H9 (cell line): ENCODE data around the gene EDNRB. TPM values are rescaled to one million over a fixed set of nuclear protein-coding genes. Genes with fewer than 3 reads are reported as not detected.

Experiments used
- DNase-seq: peaks from one replicate; pipeline ENCODE4 v3.0.0-alpha.2; 2017
- H2AFZ ChIP-seq: one replicate; pipeline ENCODE4 v1.6.1; 2013; ENCODE audit warnings: mild to moderate bottlenecking, low read length, control low read depth, moderate library complexity
- H2AK5ac ChIP-seq: 2 replicates; pipeline ENCODE4 v1.6.1; 2013; ENCODE audit warnings: low read length, control low read depth, mixed read lengths; ENCODE audit not compliant: insufficient read length
- H2BK120ac ChIP-seq: one replicate; pipeline ENCODE4 v1.6.1; 2013; ENCODE audit warnings: low read depth, mild to moderate bottlenecking, low read length, control low read depth, inconsistent platforms; ENCODE audit not compliant: poor library complexity, severe bottlenecking
- H2BK12ac ChIP-seq: 2 replicates; pipeline ENCODE4 v1.6.1; 2013; ENCODE audit warnings: low read length, control low read depth, mixed read lengths, low read depth; ENCODE audit not compliant: insufficient read length
- H2BK15ac ChIP-seq: 2 replicates; pipeline ENCODE4 v1.6.1; 2013; ENCODE audit warnings: low read depth, low read length, control low read depth
- H2BK20ac ChIP-seq: one replicate; pipeline ENCODE4 v1.6.1; 2013; ENCODE audit warnings: low read depth, mild to moderate bottlenecking, low read length, control low read depth, inconsistent platforms; ENCODE audit not compliant: poor library complexity, severe bottlenecking
- H2BK5ac ChIP-seq: 2 replicates; pipeline ENCODE4 v1.6.1; 2013; ENCODE audit warnings: low read length, control low read depth, mixed read lengths; ENCODE audit not compliant: insufficient read length
- H3K14ac ChIP-seq: 2 replicates; pipeline ENCODE4 v1.6.1; 2013; ENCODE audit warnings: low read length, control low read depth; ENCODE audit not compliant: insufficient read depth
- H3K18ac ChIP-seq: 2 replicates; pipeline ENCODE4 v1.6.1; 2013; ENCODE audit warnings: low read depth, mild to moderate bottlenecking, mixed read lengths, low read length, control low read depth; ENCODE audit not compliant: insufficient read length
- H3K23ac ChIP-seq: 2 replicates; pipeline ENCODE4 v1.6.1; 2013; ENCODE audit warnings: low read length, control low read depth, mixed read lengths, low read depth; ENCODE audit not compliant: insufficient read length
- H3K23me2 ChIP-seq: 2 replicates; pipeline ENCODE4 v1.6.1; 2013; ENCODE audit warnings: low read depth, mild to moderate bottlenecking, mixed read lengths, low read length, control low read depth; ENCODE audit not compliant: insufficient read length, poor library complexity, severe bottlenecking
- H3K27ac ChIP-seq: 2 replicates; pipeline ENCODE4 v1.5.1; 2013; ENCODE audit warnings: low read length, control low read depth, mixed read lengths, low read depth; ENCODE audit not compliant: insufficient read length
- H3K27me3 ChIP-seq: 2 replicates; pipeline ENCODE4 v1.6.1; 2013; ENCODE audit warnings: low read length, control low read depth, inconsistent platforms; ENCODE audit not compliant: insufficient read depth
- H3K4ac ChIP-seq: 2 replicates; pipeline ENCODE4 v1.6.1; 2013; ENCODE audit warnings: low read depth, mild to moderate bottlenecking, control low read depth, inconsistent platforms, low read length, moderate library complexity
- H3K4me1 ChIP-seq: 2 replicates; pipeline ENCODE4 v1.6.1; 2013; ENCODE audit warnings: low read length, control low read depth, inconsistent platforms; ENCODE audit not compliant: insufficient read depth
- H3K4me2 ChIP-seq: 2 replicates; pipeline ENCODE4 v1.6.1; 2013; ENCODE audit warnings: low read length, control low read depth, mixed read lengths; ENCODE audit not compliant: insufficient read length, insufficient read depth
- H3K56ac ChIP-seq: 2 replicates; pipeline ENCODE4 v1.6.1; 2013; ENCODE audit warnings: low read depth, mild to moderate bottlenecking, mixed read lengths, low read length, control low read depth; ENCODE audit not compliant: insufficient read length
- H3K79me1 ChIP-seq: 2 replicates; pipeline ENCODE4 v1.6.1; 2013; ENCODE audit warnings: low read depth, mild to moderate bottlenecking, moderate library complexity, low read length, control low read depth, inconsistent platforms; ENCODE audit not compliant: insufficient read depth, poor library complexity, severe bottlenecking
- H3K79me2 ChIP-seq: 2 replicates; pipeline ENCODE4 v1.6.1; 2013; ENCODE audit warnings: low read length, control low read depth, inconsistent platforms; ENCODE audit not compliant: insufficient read depth
- H3K9ac ChIP-seq: 2 replicates; pipeline ENCODE4 v1.6.1; 2013; ENCODE audit warnings: low read length, control low read depth, mixed read lengths; ENCODE audit not compliant: insufficient read length; ENCODE audit errors: extremely low read depth
- H3K9me3 ChIP-seq: one replicate; pipeline ENCODE4 v1.6.1; 2013; ENCODE audit warnings: low read depth, low read length, inconsistent platforms; ENCODE audit not compliant: control insufficient read depth
- H3T11ph ChIP-seq: one replicate; pipeline ENCODE4 v1.6.1; 2013; ENCODE audit warnings: mild to moderate bottlenecking, low read length, control low read depth, inconsistent platforms
- H4K20me1 ChIP-seq: one replicate; pipeline ENCODE4 v1.6.1; 2013; ENCODE audit not compliant: control insufficient read depth, insufficient read length, insufficient read depth
- H4K5ac ChIP-seq: 2 replicates; pipeline ENCODE4 v1.6.1; 2013; ENCODE audit warnings: low read depth, mild to moderate bottlenecking, mixed read lengths, low read length, control low read depth; ENCODE audit not compliant: insufficient read length
- H4K8ac ChIP-seq: replicated peaks from 2 replicates; pipeline ENCODE4 v1.6.1; 2013; ENCODE audit warnings: low read length, control low read depth, mixed read lengths, low read depth; ENCODE audit not compliant: insufficient read length
- H4K91ac ChIP-seq: 2 replicates; pipeline ENCODE4 v1.6.1; 2013; ENCODE audit warnings: low read depth, mild to moderate bottlenecking, moderate library complexity, mixed read lengths, low read length, control low read depth; ENCODE audit not compliant: insufficient read length
- H3K27ac Mint-ChIP-seq, 3 experiments: 2 replicates in 2 of 3; 3 replicates in 1 of 3; pipeline ENCODE4 v1.8.0; 2020 to 2021; ENCODE audit warnings: mixed read lengths in 3 of 3, mild to moderate bottlenecking in 1 of 3, moderate library complexity in 1 of 3
- H3K27me3 Mint-ChIP-seq: 2 replicates; pipeline ENCODE4 v1.8.0; 2021; ENCODE audit warnings: low read depth, mild to moderate bottlenecking, moderate library complexity, mixed read lengths
- H3K36me3 Mint-ChIP-seq, 3 experiments: 2 replicates in 2 of 3; 3 replicates in 1 of 3; pipeline ENCODE4 v1.8.0; 2020 to 2021; ENCODE audit warnings: low read depth in 3 of 3, mixed read lengths in 3 of 3; ENCODE audit not compliant: insufficient read depth in 1 of 3
- H3K4me1 Mint-ChIP-seq, 2 experiments: 2 replicates each; pipeline ENCODE4 v1.8.0; 2020; ENCODE audit warnings: mixed read lengths in 2 of 2
- H3K4me3 Mint-ChIP-seq, 2 experiments: 2 replicates in 1 of 2; 3 replicates in 1 of 2; pipeline ENCODE4 v1.8.0; 2020 to 2021; ENCODE audit warnings: mild to moderate bottlenecking in 2 of 2, mixed read lengths in 2 of 2, moderate library complexity in 1 of 2
- H3K9me3 Mint-ChIP-seq, 2 experiments: 2 replicates in 1 of 2; 3 replicates in 1 of 2; pipeline ENCODE4 v1.8.0; 2020; ENCODE audit warnings: mild to moderate bottlenecking in 2 of 2, mixed read lengths in 2 of 2, moderate library complexity in 1 of 2
- WGBS: extraction: QIAGEN DNeasy Blood & Tissue Kit; methylation state at CpG from one replicate; pipeline ENCODE4 v1.1.7; 2013; ENCODE audit warnings: missing lambda C conversion rate, low lambda C conversion rate, mixed read lengths; ENCODE audit not compliant: insufficient read length; ENCODE audit errors: extremely low coverage; 5-methylcytosine and 5-hydroxymethylcytosine counted together
- total RNA-seq: library from RNA; stranded (reverse); gene quantifications from 2 replicates; pipeline ENCODE4 v1.2.1, GENCODE V29; 2021
- TF ChIP-seq, protein P1 (sequence below): fragments of 200-600 bp; sonication (generic); conservative IDR thresholded peaks from 3 replicates; pipeline ENCODE4 v1.8.0; 2021; ENCODE audit warnings: antibody characterized with exemption, mild to moderate bottlenecking

EDNRB gene
- total RNA-seq, 1 experiment from 2014 or later, result 6.6 TPM

DNA sequence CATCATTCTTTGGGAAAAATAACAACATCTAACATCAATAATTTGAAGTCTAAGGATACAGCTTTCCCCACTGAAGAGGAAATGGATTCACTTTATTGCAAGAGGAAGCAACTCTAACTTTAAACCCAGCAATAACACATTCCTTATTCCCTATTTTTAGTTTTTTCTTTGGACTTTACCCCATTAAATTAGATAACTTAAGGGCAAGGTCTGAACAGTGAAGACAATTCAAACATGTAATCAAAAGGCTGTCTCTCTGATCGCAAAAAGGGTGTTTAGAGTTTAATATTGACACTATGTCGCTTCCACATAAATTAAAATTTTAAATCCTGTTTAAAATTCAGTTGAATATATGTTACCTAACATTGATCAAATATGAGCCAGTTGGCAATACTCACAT, 10.1 kb downstream of the EDNRB start:
- Mint-ChIP-seq H3K4me3 (no peak overlapping the region), H3K27ac (no peak overlapping the region), H3K27me3 (no peaks in the 10 kb centered on the region), H3K4me1 (no peaks in the 10 kb centered on the region), H3K9me3 (peaks cover 0 to 7% of the 10 kb centered on the region in 2 experiments; a peak in 1 of 5 replicates), H3K36me3 (peaks cover 0 to under 1% (median 0%) of the 10 kb centered on the region in 3 experiments; a peak in 2 of 7 replicates)
- Histone ChIP-seq H2BK120ac (no peak overlapping the region), H3K14ac (no peak overlapping the region), H3K56ac (no peak overlapping the region), H3K4me2 (no peak overlapping the region), H3K79me2 (peaks cover 4% of the 10 kb centered on the region; the same call in 1 of the 2 replicates), H2BK12ac (no peak overlapping the region), H4K20me1 (no peaks in the 10 kb centered on the region), H3K4me1 (no peaks in the 10 kb centered on the region), H2BK20ac (no peak overlapping the region), H3K9ac (no peak overlapping the region), H2BK15ac (no peak overlapping the region), H3K23ac (no peak overlapping the region), H3K4ac (no peak overlapping the region), H3K27me3 (no peaks in the 10 kb centered on the region), H2AFZ (no peak overlapping the region), H3K23me2 (no peaks in the 10 kb centered on the region), H3K27ac (no peak overlapping the region), H3K18ac (no peak overlapping the region), H4K5ac (no peak overlapping the region), H2BK5ac (no peak overlapping the region), H4K8ac (no peak overlapping the region), H3K9me3 (no peaks in the 10 kb centered on the region), H2AK5ac (no peak overlapping the region), H4K91ac (no peak overlapping the region), H3K79me1 (no peaks in the 10 kb centered on the region), H3T11ph (no peak overlapping the region)
- TF ChIP-seq, protein P1, sequence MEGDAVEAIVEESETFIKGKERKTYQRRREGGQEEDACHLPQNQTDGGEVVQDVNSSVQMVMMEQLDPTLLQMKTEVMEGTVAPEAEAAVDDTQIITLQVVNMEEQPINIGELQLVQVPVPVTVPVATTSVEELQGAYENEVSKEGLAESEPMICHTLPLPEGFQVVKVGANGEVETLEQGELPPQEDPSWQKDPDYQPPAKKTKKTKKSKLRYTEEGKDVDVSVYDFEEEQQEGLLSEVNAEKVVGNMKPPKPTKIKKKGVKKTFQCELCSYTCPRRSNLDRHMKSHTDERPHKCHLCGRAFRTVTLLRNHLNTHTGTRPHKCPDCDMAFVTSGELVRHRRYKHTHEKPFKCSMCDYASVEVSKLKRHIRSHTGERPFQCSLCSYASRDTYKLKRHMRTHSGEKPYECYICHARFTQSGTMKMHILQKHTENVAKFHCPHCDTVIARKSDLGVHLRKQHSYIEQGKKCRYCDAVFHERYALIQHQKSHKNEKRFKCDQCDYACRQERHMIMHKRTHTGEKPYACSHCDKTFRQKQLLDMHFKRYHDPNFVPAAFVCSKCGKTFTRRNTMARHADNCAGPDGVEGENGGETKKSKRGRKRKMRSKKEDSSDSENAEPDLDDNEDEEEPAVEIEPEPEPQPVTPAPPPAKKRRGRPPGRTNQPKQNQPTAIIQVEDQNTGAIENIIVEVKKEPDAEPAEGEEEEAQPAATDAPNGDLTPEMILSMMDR, result no peak
- no peak for DNase-seq
- WGBS, result no CpG with 5 or more reads among the region's 2 CpGs
